ENCODE data around the gene FAM120A.

GRCh38 chr9:93465855-93466254, 14.4 kb downstream of the FAM120A start:
- TF ChIP-seq POLR2AphosphoS5 (IDR thresholded peaks at IDR 0.05) (no peak), CTCF (IDR thresholded peaks at IDR 0.05) (no peak)

All from prostate gland (tissue), 2 donors.